Neural cell (in vitro differentiated cells): ENCODE measurements around the gene FAP. TPM values are rescaled to one million over a fixed set of nuclear protein-coding genes. Genes with fewer than 3 reads are reported as not detected.

Experiments
- H2AFZ ChIP-seq: fragments of 200-600, 300-800 bp; sonication (generic), shearing (Covaris generic); 2 replicates; pipeline ENCODE4 v1.6.0; 2014; ENCODE audit warnings: low read depth, mild to moderate bottlenecking, antibody characterized with exemption, low read length, moderate library complexity
- H3F3A ChIP-seq: fragments of 200-600 bp; shearing (Covaris generic); 2 replicates; pipeline ENCODE4 v1.6.1; 2016; ENCODE audit warnings: mild to moderate bottlenecking, moderate library complexity, mixed read lengths, antibody characterized with exemption, low read length; ENCODE audit not compliant: insufficient read depth, poor library complexity, severe bottlenecking
- H3K27ac ChIP-seq: fragments of 200-600, 300-800 bp; sonication (generic), shearing (Covaris generic); 2 replicates; pipeline ENCODE4 v1.5.1; 2014; ENCODE audit warnings: mild to moderate bottlenecking, low read length, moderate library complexity
- H3K27me3 ChIP-seq: fragments of 300-800, 200-600 bp; sonication (generic), shearing (Covaris generic); 2 replicates; pipeline ENCODE4 v1.6.0; 2014; ENCODE audit warnings: mild to moderate bottlenecking, low read depth, low read length, moderate library complexity; ENCODE audit not compliant: insufficient read depth
- H3K36me3 ChIP-seq: fragments of 300-800, 200-600 bp; sonication (generic), shearing (Covaris generic); 2 replicates; pipeline ENCODE4 v1.5.1; 2014; ENCODE audit warnings: mild to moderate bottlenecking, antibody characterized with exemption, low read length, moderate library complexity; ENCODE audit not compliant: insufficient read depth
- H3K4me2 ChIP-seq: fragments of 300-800, 200-600 bp; sonication (generic), shearing (Covaris generic); 2 replicates; pipeline ENCODE4 v1.6.0; 2014; ENCODE audit warnings: mild to moderate bottlenecking, low read length
- H3K4me3 ChIP-seq: fragments of 300-800, 200-600 bp; sonication (generic), shearing (Covaris generic); 2 replicates; pipeline ENCODE4 v1.5.1; 2014; ENCODE audit warnings: mild to moderate bottlenecking, low read length, moderate library complexity
- H3K79me2 ChIP-seq: fragments of 200-600 bp; shearing (Covaris generic); replicated peaks from 2 replicates; pipeline ENCODE4 v1.6.0; 2014; ENCODE audit warnings: mild to moderate bottlenecking, low read length, moderate library complexity; ENCODE audit not compliant: insufficient read depth
- H3K9ac ChIP-seq: fragments of 300-800, 200-600 bp; sonication (generic), shearing (Covaris generic); 2 replicates; pipeline ENCODE4 v1.6.1; 2016; ENCODE audit warnings: mild to moderate bottlenecking, low read length, mixed read lengths
- H3K9me2 ChIP-seq: fragments of 200-600 bp; shearing (Covaris generic); 2 replicates; pipeline ENCODE4 v1.6.1; 2016; ENCODE audit warnings: mild to moderate bottlenecking, low read length, mixed read lengths; ENCODE audit not compliant: insufficient read depth
- H3K9me3 ChIP-seq: fragments of 200-600, 300-800 bp; sonication (generic), shearing (Covaris generic); 2 replicates; pipeline ENCODE4 v1.6.1; 2016; ENCODE audit warnings: mild to moderate bottlenecking, mixed run types, low read length, moderate library complexity, mixed read lengths
- H4K20me1 ChIP-seq: fragments of 200-600 bp; shearing (Covaris generic); 2 replicates; pipeline ENCODE4 v1.6.1; 2016; ENCODE audit warnings: mild to moderate bottlenecking, mixed run types; ENCODE audit not compliant: insufficient read depth
- CTCF ChIP-seq: fragments of 450-650 bp; IDR thresholded peaks from 2 replicates; pipeline ENCODE4 v1.5.1; 2014; ENCODE audit warnings: antibody characterized with exemption, mild to moderate bottlenecking, moderate library complexity; ENCODE audit not compliant: poor library complexity, severe bottlenecking
- EP300 ChIP-seq: fragments of 450-650 bp; conservative IDR thresholded peaks from 2 replicates; pipeline ENCODE4 v1.6.1; 2014; ENCODE audit warnings: antibody characterized with exemption, mild to moderate bottlenecking, moderate library complexity; ENCODE audit not compliant: poor library complexity, severe bottlenecking
- EZH2 ChIP-seq: fragments of 200-600, 300-800 bp; shearing (Covaris generic), sonication (generic); IDR thresholded peaks from 2 replicates; pipeline ENCODE4 v1.6.1; 2014; ENCODE audit warnings: antibody characterized with exemption, low read length, borderline replicate concordance, mild to moderate bottlenecking; ENCODE audit not compliant: insufficient read depth, poor library complexity, severe bottlenecking
- MXI1 ChIP-seq: fragments of 450-650 bp; conservative IDR thresholded peaks from 2 replicates; pipeline ENCODE4 v1.6.1; 2014; ENCODE audit warnings: antibody characterized with exemption, mild to moderate bottlenecking; ENCODE audit not compliant: poor library complexity, severe bottlenecking
- POLR2AphosphoS5 ChIP-seq: IDR thresholded peaks from 2 replicates; pipeline ENCODE4 v1.6.1; 2012
- RAD21 ChIP-seq: fragments of 450-650 bp; conservative IDR thresholded peaks from 2 replicates; pipeline ENCODE4 v1.6.1; 2014; ENCODE audit warnings: antibody characterized with exemption, mild to moderate bottlenecking, moderate library complexity
- REST ChIP-seq: IDR thresholded peaks from 2 replicates; pipeline ENCODE4 v1.6.1; 2012; ENCODE audit warnings: borderline replicate concordance
- SMC3 ChIP-seq: fragments of 450-650 bp; conservative IDR thresholded peaks from 2 replicates; pipeline ENCODE4 v1.6.1; 2014; ENCODE audit warnings: antibody characterized with exemption, mild to moderate bottlenecking, moderate library complexity; ENCODE audit not compliant: poor library complexity
- TAF1 ChIP-seq: IDR thresholded peaks from 2 replicates; pipeline ENCODE4 v1.6.1; 2012; ENCODE audit warnings: low read depth
- polyA plus RNA-seq: library from polyadenylated mRNA; depleted of rRNA; stranded (reverse); fragments of >200 nt; gene quantifications from 2 replicates; pipeline ENCODE4 v1.2.3, GENCODE V29; 2014

FAP gene
- polyA plus RNA-seq, 1 donor from 2014 or later: 0.16 TPM

GRCh38 chr2:162127422-162127821 is 115.8 kb downstream of the FAP start:
- Histone ChIP-seq H3K4me2 (no peak overlapping the region), H3K9ac (no peak overlapping the region), H2AFZ (no peak overlapping the region), H3K4me3 (no peak overlapping the region), H3K27ac (no peak overlapping the region), H3F3A (no peaks in the 10 kb centered on the region), H3K9me3 (no peaks in the 10 kb centered on the region), H3K36me3 (no peaks in the 10 kb centered on the region), H3K9me2 (no peaks in the 10 kb centered on the region), H3K79me2 (no peaks in the 10 kb centered on the region), H3K27me3 (no peaks in the 10 kb centered on the region), H4K20me1 (no peaks in the 10 kb centered on the region)
- TF ChIP-seq CTCF: no peak
- no peak for TF ChIP-seq MXI1
- TF ChIP-seq SMC3: no peak
- TF ChIP-seq REST: no peak
- TF ChIP-seq TAF1: no peak
- no peak for TF ChIP-seq EP300
- TF ChIP-seq RAD21: no peak
- no peak for TF ChIP-seq EZH2
- TF ChIP-seq POLR2AphosphoS5: no peak

GRCh38 chr2:162126527-162126926 is 116.7 kb downstream of the FAP start:
- TF ChIP-seq REST (no peak), RAD21 (no peak), EP300 (no peak), SMC3 (no peak), POLR2AphosphoS5 (no peak), EZH2 (no peak), MXI1 (no peak), TAF1 (no peak)
- H3K4me2 ChIP-seq: no peak overlapping the region
- H2AFZ ChIP-seq: no peak overlapping the region

More at GRCh38 chr2:162126527-162126926, 116.7 kb downstream of the FAP start:
- Histone ChIP-seq H3K27me3 (no peaks in the 10 kb centered on the region), H3K27ac (no peak overlapping the region), H3K9me2 (no peaks in the 10 kb centered on the region), H4K20me1 (no peaks in the 10 kb centered on the region), H3K9ac (no peak overlapping the region), H3K9me3 (no peaks in the 10 kb centered on the region), H3K36me3 (no peaks in the 10 kb centered on the region), H3K4me3 (no peak overlapping the region), H3F3A (no peaks in the 10 kb centered on the region), H3K79me2 (no peaks in the 10 kb centered on the region)
